Pancreas (tissue), 10 donors: Measurements from ENCODE around the gene PCTP. TPM values are rescaled to one million over a fixed set of nuclear protein-coding genes. Genes with fewer than 3 reads are reported as not detected.

Experiments used
- ATAC-seq, 4 donors: fragments of 200-7000 bp; cut with Tn5 transposase; one replicate each; pipeline versions ENCODE4 v1.8.0 to v1.9.1; 2020; ENCODE audit warnings: mild to moderate bottlenecking in 4 of 4, moderate library complexity in 4 of 4
- DNase-seq, 6 donors: peaks; one replicate each; pipeline ENCODE4 v3.0.0-alpha.2; 2020
- FAIRE-seq: peaks from 2 replicates; lab custom pipeline; 2012; peaks lifted over from hg19 to GRCh38; lab: Jason Lieb, UNC
- H3K27ac ChIP-seq, 4 donors: fragments of 200-600 bp; sonication (generic); 1 replicate in 3 of 4; 2 replicates in 1 of 4; pipeline versions ENCODE4 v1.5.0 to v1.8.0; 2020
- H3K27me3 ChIP-seq, 4 donors: fragments of 200-600 bp; one replicate each; pipeline ENCODE4 v1.8.0; 2021
- H3K36me3 ChIP-seq, 3 donors: fragments of 200-600 bp; sonication (generic) in 1 of 3; one replicate each; pipeline versions ENCODE4 v1.5.0 to v1.8.0; 2020 to 2021
- H3K4me1 ChIP-seq, 3 donors: fragments of 200-600 bp; one replicate each; pipeline ENCODE4 v1.8.0; 2021
- H3K4me3 ChIP-seq, 4 donors: fragments of 200-600 bp; sonication (generic) in 2 of 4; one replicate each; pipeline versions ENCODE4 v1.5.0 to v1.8.0; 2020 to 2021
- H3K9me3 ChIP-seq, 4 donors: fragments of 200-600 bp; one replicate each; pipeline ENCODE4 v1.8.0; 2021
- CTCF ChIP-seq, 4 donors: fragments of 200-600 bp; sonication (generic) in 3 of 4; IDR thresholded peaks; one replicate each; pipeline versions ENCODE4 v1.5.0 to v1.8.0; 2021; ENCODE audit warnings: antibody characterized with exemption in 4 of 4
- WGBS, 2 donors: extraction: QIAGEN DNeasy Blood & Tissue Kit; methylation state at CpG; one replicate each; pipeline ENCODE4 v1.1.7; 2013; 5-methylcytosine and 5-hydroxymethylcytosine counted together
- intact Hi-C, 3 donors: fragments of 100-400 bp; cut with DNase I; formaldehyde crosslinking; loops; one replicate each; pipeline versions ENCODE4 v1.11.1 to v1.14.2; 2022
- polyA plus RNA-seq, 2 donors: library from polyadenylated mRNA; stranded (reverse); fragments of 200-250 nt; gene quantifications; one replicate each; pipeline ENCODE4 v1.2.3, GENCODE V29; 2013
- total RNA-seq, 6 donors: library from RNA; stranded (reverse); fragmentation: NEBNext Ultra II Directional in 4 of 6; extraction: Animal tissue kit (Norgen Biotek cat#: 25700) in 4 of 6; gene quantifications; one replicate each; pipeline versions ENCODE4 v1.2.1 to v1.2.4, GENCODE V29; 2021 to 2023
- donor health status: healthy with polysubstance abuse.
- donor health status: DM: no; HTN: no; CAD: no; lungs with moderate emphysema.
- donor health status: DM: no; HTN: no; CAD: no.
- donor health status: control.
- donor health status: control.
- donor health status: Bipolar disorder and iron deficiency.
- donor health status: DM: yes; HTN: yes; CAD: no.
- donor health status: DM: no; HTN: no; CAD: no.
- donor health status: DM: no; HTN: no; CAD: no.
- donor health status: DM: yes; HTN: yes; CAD: no.

PCTP gene
- total and polyA plus RNA-seq, 8 donors = 3.9 to 9.3 (median 6.5) TPM

GRCh38 chr17:55818451-55819375 is 67.9 kb downstream of the PCTP start:
- H3K9me3 ChIP-seq = no peaks in the 10 kb centered on the region
- TF ChIP-seq CTCF (IDR thresholded peaks at IDR 0.05) = no peak
- ATAC-seq (no peak), DNase-seq (no peak), FAIRE-seq (no peak)
- H3K27ac ChIP-seq = no peak overlapping the region
- H3K27me3 ChIP-seq = no peaks in the 10 kb centered on the region
- H3K4me1 ChIP-seq = no peaks in the 10 kb centered on the region
- no peaks in the 10 kb centered on the region for H3K36me3 ChIP-seq
- no peak overlapping the region for H3K4me3 ChIP-seq
- WGBS, 2 donors = 78 to 82% methylated on average over 5 of the region's 5 CpGs
- intact Hi-C loops = no loop called here

GRCh38 chr17:55820675-55821074 is 69.8 kb downstream of the PCTP start:
- intact Hi-C loops = no loop called here
- DNase-seq (no peak), FAIRE-seq (no peak), ATAC-seq (no peak)
- Histone ChIP-seq H3K4me1 (no peaks in the 10 kb centered on the region), H3K9me3 (no peaks in the 10 kb centered on the region), H3K4me3 (no peak overlapping the region), H3K36me3 (no peaks in the 10 kb centered on the region), H3K27ac (no peak overlapping the region), H3K27me3 (no peaks in the 10 kb centered on the region)
- no peak for TF ChIP-seq CTCF (IDR thresholded peaks at IDR 0.05)

GRCh38 chr17:55822028-55822427 is 71.2 kb downstream of the PCTP start:
- no peak overlapping the region for H3K27ac ChIP-seq
- H3K4me3 ChIP-seq = no peak overlapping the region
- H3K36me3 ChIP-seq = no peaks in the 10 kb centered on the region
- H3K27me3 ChIP-seq = no peaks in the 10 kb centered on the region
- ATAC-seq (no peak), FAIRE-seq (no peak), DNase-seq (no peak)
- no peaks in the 10 kb centered on the region for H3K9me3 ChIP-seq
- WGBS, 2 donors = 45 to 51% methylated on average over 4 of the region's 4 CpGs
- no peak for TF ChIP-seq CTCF (IDR thresholded peaks at IDR 0.05)
- H3K4me1 ChIP-seq = no peaks in the 10 kb centered on the region
- intact Hi-C loops = no loop called here

GRCh38 chr17:55825213-55825612 is 74.4 kb downstream of the PCTP start:
- FAIRE-seq (no peak), ATAC-seq (no peak), DNase-seq (no peak)
- no peaks in the 10 kb centered on the region for H3K27me3 ChIP-seq
- no peak for TF ChIP-seq CTCF (IDR thresholded peaks at IDR 0.05)
- H3K4me3 ChIP-seq = no peak overlapping the region
- no peaks in the 10 kb centered on the region for H3K9me3 ChIP-seq
- intact Hi-C loops = no loop called here
- H3K36me3 ChIP-seq = no peaks in the 10 kb centered on the region
- H3K4me1 ChIP-seq = no peaks in the 10 kb centered on the region
- WGBS, 2 donors = 42 to 52% methylated on average over 2 of the region's 2 CpGs
- no peak overlapping the region for H3K27ac ChIP-seq

Other genes with a start within 250 kb of the PCTP start
- not detected for gene SMIM36, start 239.6 kb upstream of the PCTP start, total RNA-seq
- under 1 TPM in 1 of 2 donors, not detected in 1; 0.09 TPM for gene SMIM36, start 239.6 kb upstream of the PCTP start, polyA plus RNA-seq
- gene TMEM100, start 28.2 kb upstream of the PCTP start, total RNA-seq = 1 to 10 TPM in 3 of 6 donors, under 1 TPM in 3; 0.39 to 4.0 (median 1.2) TPM
- 1 to 10 TPM; 2.2 to 4.1 TPM for gene TMEM100, start 28.2 kb upstream of the PCTP start, polyA plus RNA-seq